ENCODE results near the gene WDR90.

The WDR90 gene

GRCh38 chr16:692356-693108 is 43.4 kb downstream of the WDR90 start:
- no peak overlapping the region for H3K4me3 ChIP-seq (ENCODE audit: low read depth, low read length)
- H3K4me1 ChIP-seq: no peaks in the 10 kb centered on the region
- no peaks in the 10 kb centered on the region for H3K9me3 ChIP-seq
- H3K36me3 ChIP-seq: peaks cover 6% of the 10 kb centered on the region
- H3K27me3 ChIP-seq: no peaks in the 10 kb centered on the region
- no peak for TF ChIP-seq CTCF (IDR thresholded peaks at IDR 0.05; ENCODE audit: low read depth, low read length)
- no peak for DNase-seq

- no peak overlapping the region for H3K4me3 ChIP-seq (ENCODE audit: low read depth, low read length)
Observed at GRCh38 chr16:693364-693763, 44.2 kb downstream of the WDR90 start.

GRCh38 chr16:693766-694165 is 44.6 kb downstream of the WDR90 start:
- peaks cover 9% of the 10 kb centered on the region for H3K36me3 ChIP-seq
- TF ChIP-seq CTCF (IDR thresholded peaks at IDR 0.05; ENCODE audit: low read depth, low read length): no peak
- H3K27me3 ChIP-seq: no peaks in the 10 kb centered on the region
- no peak overlapping the region for H3K4me3 ChIP-seq (ENCODE audit: low read depth, low read length)
- H3K9me3 ChIP-seq: no peaks in the 10 kb centered on the region
- no peaks in the 10 kb centered on the region for H3K4me1 ChIP-seq
- no peak for DNase-seq

More at GRCh38 chr16:693364-693763, 44.2 kb downstream of the WDR90 start:
- Histone ChIP-seq H3K9me3 (no peaks in the 10 kb centered on the region), H3K36me3 (peaks cover 9% of the 10 kb centered on the region), H3K4me1 (no peaks in the 10 kb centered on the region), H3K27me3 (no peaks in the 10 kb centered on the region)
- no peak for DNase-seq
- no peak for TF ChIP-seq CTCF (IDR thresholded peaks at IDR 0.05; ENCODE audit: low read depth, low read length)

- no peaks in the 10 kb centered on the region for H3K4me1 ChIP-seq
- TF ChIP-seq CTCF (IDR thresholded peaks at IDR 0.05; ENCODE audit: low read depth, low read length): no peak
- H3K4me3 ChIP-seq (ENCODE audit: low read depth, low read length): no peak overlapping the region
- no peak for DNase-seq
- peaks cover 9% of the 10 kb centered on the region for H3K36me3 ChIP-seq
- no peaks in the 10 kb centered on the region for H3K27me3 ChIP-seq
- no peaks in the 10 kb centered on the region for H3K9me3 ChIP-seq
Observed at GRCh38 chr16:694187-694862, 45.2 kb downstream of the WDR90 start.

GRCh38 chr16:694863-695354 is 45.7 kb downstream of the WDR90 start:
- no peak overlapping the region for H3K4me3 ChIP-seq (ENCODE audit: low read depth, low read length)
- H3K9me3 ChIP-seq: no peaks in the 10 kb centered on the region
- H3K36me3 ChIP-seq: peaks cover 9% of the 10 kb centered on the region
- TF ChIP-seq CTCF (IDR thresholded peaks at IDR 0.05; ENCODE audit: low read depth, low read length): no peak
- H3K4me1 ChIP-seq: no peaks in the 10 kb centered on the region
- H3K27me3 ChIP-seq: no peaks in the 10 kb centered on the region
- no peak for DNase-seq
